ENCODE data around the gene CHRNB2. TPM values are rescaled to one million over a fixed set of nuclear protein-coding genes. Genes with fewer than 3 reads are reported as not detected.
A peak's percentile ranks its signal among the peaks of the same experiment; 100 is the strongest.

Gene CHRNB2
- total and polyA plus RNA-seq, 2 donors (not counting 1 experiment from before 2014, with no cell fraction given), result 0.02 TPM; not detected in 1

DNA sequence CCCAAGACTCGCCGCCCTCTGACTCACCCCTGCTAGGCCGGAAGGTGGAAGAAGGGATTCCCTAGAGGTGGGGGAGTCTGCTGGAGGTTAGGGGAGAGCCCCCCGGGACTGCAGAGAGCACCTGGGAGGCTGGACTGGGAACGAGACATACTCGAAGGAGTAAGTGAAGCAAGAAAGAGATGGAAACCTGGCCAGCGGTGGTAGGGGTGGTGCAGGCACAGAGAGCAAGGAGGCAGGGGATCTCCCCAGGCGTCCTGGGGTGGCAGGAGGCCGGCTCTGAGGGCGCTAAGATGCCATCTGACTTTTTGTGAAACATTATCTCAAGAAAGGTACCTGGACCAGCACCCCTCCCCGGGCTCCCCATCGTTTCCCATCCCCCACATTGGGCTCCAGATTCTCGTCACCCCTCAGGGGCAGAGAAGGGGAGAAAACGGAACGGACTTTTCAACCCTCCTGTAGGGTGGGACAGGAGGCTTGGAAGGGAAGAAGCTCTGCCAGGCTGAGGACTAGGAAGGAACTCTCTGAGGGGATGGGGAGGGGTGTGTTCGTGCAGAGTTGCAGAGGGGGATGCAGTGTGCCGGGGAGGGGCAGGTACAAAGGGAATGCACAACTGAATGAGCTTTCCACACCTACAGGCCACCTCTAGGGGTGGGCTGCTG is 708 bp downstream of the CHRNB2 start:
- TF ChIP-seq, protein P1, sequence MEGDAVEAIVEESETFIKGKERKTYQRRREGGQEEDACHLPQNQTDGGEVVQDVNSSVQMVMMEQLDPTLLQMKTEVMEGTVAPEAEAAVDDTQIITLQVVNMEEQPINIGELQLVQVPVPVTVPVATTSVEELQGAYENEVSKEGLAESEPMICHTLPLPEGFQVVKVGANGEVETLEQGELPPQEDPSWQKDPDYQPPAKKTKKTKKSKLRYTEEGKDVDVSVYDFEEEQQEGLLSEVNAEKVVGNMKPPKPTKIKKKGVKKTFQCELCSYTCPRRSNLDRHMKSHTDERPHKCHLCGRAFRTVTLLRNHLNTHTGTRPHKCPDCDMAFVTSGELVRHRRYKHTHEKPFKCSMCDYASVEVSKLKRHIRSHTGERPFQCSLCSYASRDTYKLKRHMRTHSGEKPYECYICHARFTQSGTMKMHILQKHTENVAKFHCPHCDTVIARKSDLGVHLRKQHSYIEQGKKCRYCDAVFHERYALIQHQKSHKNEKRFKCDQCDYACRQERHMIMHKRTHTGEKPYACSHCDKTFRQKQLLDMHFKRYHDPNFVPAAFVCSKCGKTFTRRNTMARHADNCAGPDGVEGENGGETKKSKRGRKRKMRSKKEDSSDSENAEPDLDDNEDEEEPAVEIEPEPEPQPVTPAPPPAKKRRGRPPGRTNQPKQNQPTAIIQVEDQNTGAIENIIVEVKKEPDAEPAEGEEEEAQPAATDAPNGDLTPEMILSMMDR (conservative IDR thresholded peaks at IDR 0.05 in 1 of 2, IDR thresholded peaks at IDR 0.05 in 1 of 2; ENCODE audit: low read depth in 1 of 2, low read length in 2 of 2), result no peak
- peak; percentile 40 for TF ChIP-seq EZH2 (IDR thresholded peaks at IDR 0.05; ENCODE audit: low read length, missing control alignments)
- no peaks in the 10 kb centered on the region for H3K4me1 ChIP-seq (ENCODE audit: control insufficient read depth, extremely low read depth, insufficient read depth, low read length)
- no peaks in the 10 kb centered on the region for H3K79me2 ChIP-seq (ENCODE audit: control insufficient read depth, insufficient read depth, low read length)
- H2AFZ ChIP-seq (ENCODE audit: low read length), result no peak overlapping the region
- H3K36me3 ChIP-seq (ENCODE audit: control insufficient read depth, insufficient read depth, low read length), result no peaks in the 10 kb centered on the region
- no peaks in the 10 kb centered on the region for H3K9me3 ChIP-seq (ENCODE audit: control insufficient read depth, insufficient read depth, low read depth, low read length)
- H3K4me2 ChIP-seq (ENCODE audit: extremely low read depth, insufficient read depth, low read length), result peak overlapping the region; percentile 59
- H3K27ac ChIP-seq (ENCODE audit: insufficient read depth, low read length), result no peak overlapping the region
- H4K20me1 ChIP-seq (ENCODE audit: control insufficient read depth, extremely low read depth, insufficient read depth, low read length), result no peaks in the 10 kb centered on the region
- no peak for DNase-seq (ENCODE audit: low read depth in 2 of 2)
- H3K4me3 ChIP-seq (replicated peaks in 1 of 4; ENCODE audit: control extremely low read depth in 1 of 4, insufficient read depth in 1 of 4, low read depth in 3 of 4, low read length in 4 of 4), result no peak overlapping the region
- H3K9ac ChIP-seq (ENCODE audit: insufficient read depth, low read length), result no peak overlapping the region
- H3K27me3 ChIP-seq (ENCODE audit: control insufficient read depth, insufficient read depth, low read length), result peaks cover 13% of the 10 kb centered on the region

DNA sequence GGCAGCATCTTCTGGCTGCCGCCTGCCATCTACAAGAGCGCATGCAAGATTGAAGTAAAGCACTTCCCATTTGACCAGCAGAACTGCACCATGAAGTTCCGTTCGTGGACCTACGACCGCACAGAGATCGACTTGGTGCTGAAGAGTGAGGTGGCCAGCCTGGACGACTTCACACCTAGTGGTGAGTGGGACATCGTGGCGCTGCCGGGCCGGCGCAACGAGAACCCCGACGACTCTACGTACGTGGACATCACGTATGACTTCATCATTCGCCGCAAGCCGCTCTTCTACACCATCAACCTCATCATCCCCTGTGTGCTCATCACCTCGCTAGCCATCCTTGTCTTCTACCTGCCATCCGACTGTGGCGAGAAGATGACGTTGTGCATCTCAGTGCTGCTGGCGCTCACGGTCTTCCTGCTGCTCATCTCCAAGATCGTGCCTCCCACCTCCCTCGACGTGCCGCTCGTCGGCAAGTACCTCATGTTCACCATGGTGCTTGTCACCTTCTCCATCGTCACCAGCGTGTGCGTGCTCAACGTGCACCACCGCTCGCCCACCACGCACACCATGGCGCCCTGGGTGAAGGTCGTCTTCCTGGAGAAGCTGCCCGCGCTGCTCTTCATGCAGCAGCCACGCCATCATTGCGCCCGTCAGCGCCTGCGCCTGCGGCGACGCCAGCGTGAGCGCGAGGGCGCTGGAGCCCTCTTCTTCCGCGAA is 3.8 kb downstream of the CHRNB2 start:
- no peak for DNase-seq (ENCODE audit: low read depth in 2 of 2)
- peaks cover 13% of the 10 kb centered on the region for H3K27me3 ChIP-seq (ENCODE audit: control insufficient read depth, insufficient read depth, low read length)
- H3K4me1 ChIP-seq (ENCODE audit: control insufficient read depth, extremely low read depth, insufficient read depth, low read length), result no peaks in the 10 kb centered on the region
- no peak overlapping the region for H2AFZ ChIP-seq (ENCODE audit: low read length)
- H3K9me3 ChIP-seq (ENCODE audit: control insufficient read depth, insufficient read depth, low read depth, low read length), result no peaks in the 10 kb centered on the region
- no peak overlapping the region for H3K4me2 ChIP-seq (ENCODE audit: extremely low read depth, insufficient read depth, low read length)
- H4K20me1 ChIP-seq (ENCODE audit: control insufficient read depth, extremely low read depth, insufficient read depth, low read length), result no peaks in the 10 kb centered on the region
- no peak for TF ChIP-seq EZH2 (IDR thresholded peaks at IDR 0.05; ENCODE audit: low read length, missing control alignments)
- TF ChIP-seq, protein P1 (conservative IDR thresholded peaks at IDR 0.05 in 1 of 2, IDR thresholded peaks at IDR 0.05 in 1 of 2; ENCODE audit: low read depth in 1 of 2, low read length in 2 of 2), result no peak
- H3K9ac ChIP-seq (ENCODE audit: insufficient read depth, low read length), result no peak overlapping the region
- no peaks in the 10 kb centered on the region for H3K36me3 ChIP-seq (ENCODE audit: control insufficient read depth, insufficient read depth, low read length)
- H3K27ac ChIP-seq (ENCODE audit: insufficient read depth, low read length), result no peak overlapping the region
- H3K79me2 ChIP-seq (ENCODE audit: control insufficient read depth, insufficient read depth, low read length), result no peaks in the 10 kb centered on the region
- H3K4me3 ChIP-seq (replicated peaks in 1 of 4; ENCODE audit: control extremely low read depth in 1 of 4, insufficient read depth in 1 of 4, low read depth in 3 of 4, low read length in 4 of 4), result no peak overlapping the region

DNA sequence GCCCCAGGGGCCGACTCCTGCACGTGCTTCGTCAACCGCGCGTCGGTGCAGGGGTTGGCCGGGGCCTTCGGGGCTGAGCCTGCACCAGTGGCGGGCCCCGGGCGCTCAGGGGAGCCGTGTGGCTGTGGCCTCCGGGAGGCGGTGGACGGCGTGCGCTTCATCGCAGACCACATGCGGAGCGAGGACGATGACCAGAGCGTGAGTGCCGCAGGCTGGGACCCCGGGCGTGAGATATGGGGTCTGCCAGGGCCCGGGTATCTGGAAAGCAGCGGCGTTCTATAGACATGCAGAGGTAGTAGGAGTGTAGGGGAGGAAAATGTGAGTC is 4.3 kb downstream of the CHRNB2 start:
- no peaks in the 10 kb centered on the region for H3K36me3 ChIP-seq (ENCODE audit: control insufficient read depth, insufficient read depth, low read length)
- no peaks in the 10 kb centered on the region for H4K20me1 ChIP-seq (ENCODE audit: control insufficient read depth, extremely low read depth, insufficient read depth, low read length)
- no peaks in the 10 kb centered on the region for H3K4me1 ChIP-seq (ENCODE audit: control insufficient read depth, extremely low read depth, insufficient read depth, low read length)
- H3K4me2 ChIP-seq (ENCODE audit: extremely low read depth, insufficient read depth, low read length), result no peak overlapping the region
- no peak overlapping the region for H3K9ac ChIP-seq (ENCODE audit: insufficient read depth, low read length)
- TF ChIP-seq, protein P1 (conservative IDR thresholded peaks at IDR 0.05 in 1 of 2, IDR thresholded peaks at IDR 0.05 in 1 of 2; ENCODE audit: low read depth in 1 of 2, low read length in 2 of 2), result no peak
- no peak for TF ChIP-seq EZH2 (IDR thresholded peaks at IDR 0.05; ENCODE audit: low read length, missing control alignments)
- H3K9me3 ChIP-seq (ENCODE audit: control insufficient read depth, insufficient read depth, low read depth, low read length), result no peaks in the 10 kb centered on the region
- peaks cover 11% of the 10 kb centered on the region for H3K27me3 ChIP-seq (ENCODE audit: control insufficient read depth, insufficient read depth, low read length)
- no peaks in the 10 kb centered on the region for H3K79me2 ChIP-seq (ENCODE audit: control insufficient read depth, insufficient read depth, low read length)
- no peak overlapping the region for H3K4me3 ChIP-seq (replicated peaks in 1 of 4; ENCODE audit: control extremely low read depth in 1 of 4, insufficient read depth in 1 of 4, low read depth in 3 of 4, low read length in 4 of 4)
- no peak for DNase-seq (ENCODE audit: low read depth in 2 of 2)
- no peak overlapping the region for H3K27ac ChIP-seq (ENCODE audit: insufficient read depth, low read length)
- no peak overlapping the region for H2AFZ ChIP-seq (ENCODE audit: low read length)
